Breast epithelium (tissue), 3 donors: ENCODE data around the gene CD58.

Experiments used
- CTCF ChIP-seq, 3 donors: fragments of 450-650 bp; IDR thresholded peaks; one replicate each; pipeline ENCODE4 v1.5.1; 2016 to 2017; ENCODE audit warnings: antibody characterized with exemption in 3 of 3, mild to moderate bottlenecking in 3 of 3, moderate library complexity in 3 of 3
- POLR2A ChIP-seq: fragments of 450-650 bp; IDR thresholded peaks from one replicate; pipeline ENCODE4 v1.6.1; 2016; ENCODE audit warnings: antibody characterized with exemption, mild to moderate bottlenecking, moderate library complexity
- POLR2AphosphoS5 ChIP-seq, 3 donors: sonication (generic); formaldehyde crosslinking; IDR thresholded peaks; one replicate each; pipeline ENCODE4 v1.6.1; 2017; ENCODE audit warnings: antibody characterized with exemption in 3 of 3

GRCh38 chr1:116503546-116504307 is 67.1 kb downstream of the CD58 start:
- no peak for TF ChIP-seq CTCF (IDR thresholded peaks at IDR 0.05)
- no peak for TF ChIP-seq POLR2A
- TF ChIP-seq POLR2AphosphoS5 (IDR thresholded peaks at IDR 0.05), result no peak
